ENCODE measurements around the gene RDH12.

The RDH12 gene

GRCh38 chr14:67701492-67701891 lies at the start of gene RDH12:
TSS of gene RDH12 (plus strand) at chr14:67701886. CDS start at chr14:67722643, 20,757 bp downstream.
- DNase-seq: peak; percentile 23

GRCh38 chr14:67652189-67652588 lies 49.5 kb upstream of the RDH12 start:
- DNase-seq: peak; percentile 15

GRCh38 chr14:67653651-67654280 lies 47.9 kb upstream of the RDH12 start:
- no peak for DNase-seq

GRCh38 chr14:67663633-67664032 lies 38.1 kb upstream of the RDH12 start:
- no peak for DNase-seq

GRCh38 chr14:67665868-67666267 lies 35.8 kb upstream of the RDH12 start:
- DNase-seq: peak; percentile 15

GRCh38 chr14:67666750-67667449 lies 34.8 kb upstream of the RDH12 start:
- DNase-seq: peak; percentile 66

- no peak for DNase-seq
These were observed 33.1 kb upstream of the RDH12 start for GRCh38 chr14:67668559-67668958.

GRCh38 chr14:67673451-67673850 lies 28.2 kb upstream of the RDH12 start:
- no peak for DNase-seq

- peak; percentile 65 for DNase-seq
These were observed 27.6 kb upstream of the RDH12 start for GRCh38 chr14:67674139-67674479.

GRCh38 chr14:67674480-67675218 lies 27.0 kb upstream of the RDH12 start, which contains the start of gene VTI1B:
TSS of gene VTI1B (minus strand) at chr14:67674632. CDS start at chr14:67674489, 143 bp downstream.
- DNase-seq: peak; percentile 77

GRCh38 chr14:67675219-67675582 lies 26.5 kb upstream of the RDH12 start:
- no peak for DNase-seq

- no peak for DNase-seq
These were observed 22.7 kb upstream of the RDH12 start for GRCh38 chr14:67679006-67679405.

GRCh38 chr14:67680121-67680602 lies 21.5 kb upstream of the RDH12 start:
- peak; percentile 91 for DNase-seq

- DNase-seq: peak; percentile 95
These were observed 20.7 kb upstream of the RDH12 start for GRCh38 chr14:67680941-67681340.

GRCh38 chr14:67683842-67684241 lies 17.8 kb upstream of the RDH12 start:
- DNase-seq: no peak

- no peak for DNase-seq
These were observed 11.7 kb upstream of the RDH12 start for GRCh38 chr14:67690011-67690410.

- peak; percentile 95 for DNase-seq
These were observed 6.8 kb upstream of the RDH12 start for GRCh38 chr14:67694791-67695393.

- DNase-seq: peak; percentile 93
These were observed 6.2 kb upstream of the RDH12 start, which contains the start of gene RDH11 for GRCh38 chr14:67695394-67695949. TSS of gene RDH11 (minus strand) at chr14:67695764. CDS start at chr14:67695703, 61 bp downstream.

GRCh38 chr14:67697006-67697405 lies 4.7 kb upstream of the RDH12 start:
- DNase-seq: peak; percentile 26

GRCh38 chr14:67698179-67698578 lies 3.5 kb upstream of the RDH12 start:
- no peak for DNase-seq

- peak; percentile 41 for DNase-seq
These were observed 2.3 kb downstream of the RDH12 start for GRCh38 chr14:67703997-67704396.

- peak; percentile 59 for DNase-seq
These were observed 2.9 kb downstream of the RDH12 start for GRCh38 chr14:67704484-67705089.

All from inflammatory macrophage treated with lipopolysaccharide for 4 hours (primary cell).